C4-2B (cell line): ENCODE data around the gene CEP68.

ENCODE experiments used
- CTCF ChIP-seq: fragments of 450-650 bp; conservative IDR thresholded peaks from 2 replicates; pipeline ENCODE4 v1.5.1; 2017; ENCODE audit warnings: mild to moderate bottlenecking
- ZFX ChIP-seq: fragments of 450-650 bp; IDR thresholded peaks from 2 replicates; pipeline ENCODE4 v1.6.1; 2017

- no peak for TF ChIP-seq ZFX
- TF ChIP-seq CTCF: no peak
Measured at GRCh38 chr2:65075176-65075575, 19.0 kb downstream of the CEP68 start.
